SHP77 treated with DMSO at 0.1 percent for 48 hours (cell line): ENCODE results near the gene KXD1.
"Not testable (repeated sequence)": the region's sequence is repeated elsewhere in the genome, so short reads cannot be mapped to it uniquely, and the experiment has no call there.

Source experiments
- DNase-seq: peaks from one replicate; lab custom pipeline; 2025; lab: John Stamatoyannopoulos, UW

Gene KXD1

DNA sequence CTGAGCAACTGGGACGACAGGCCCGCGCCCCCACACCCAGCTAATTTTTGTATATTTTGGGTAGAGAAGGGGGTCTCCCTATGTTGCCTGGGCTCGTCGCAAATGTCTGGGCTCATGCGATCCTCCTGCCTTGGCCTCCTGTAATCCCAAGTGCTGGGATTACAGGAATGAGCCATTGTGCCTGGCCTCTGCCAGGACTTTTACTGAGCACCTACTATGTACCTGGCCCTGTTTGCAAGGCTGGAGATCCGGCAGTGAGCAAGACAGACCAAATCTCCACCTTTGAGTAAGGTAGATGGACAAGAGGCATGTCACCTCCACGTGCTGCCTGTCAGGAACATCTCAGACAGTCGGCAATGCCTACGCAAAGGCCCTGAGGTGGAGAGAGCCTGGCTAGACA is 21.2 kb upstream of the KXD1 start:
- DNase-seq = no peak

DNA sequence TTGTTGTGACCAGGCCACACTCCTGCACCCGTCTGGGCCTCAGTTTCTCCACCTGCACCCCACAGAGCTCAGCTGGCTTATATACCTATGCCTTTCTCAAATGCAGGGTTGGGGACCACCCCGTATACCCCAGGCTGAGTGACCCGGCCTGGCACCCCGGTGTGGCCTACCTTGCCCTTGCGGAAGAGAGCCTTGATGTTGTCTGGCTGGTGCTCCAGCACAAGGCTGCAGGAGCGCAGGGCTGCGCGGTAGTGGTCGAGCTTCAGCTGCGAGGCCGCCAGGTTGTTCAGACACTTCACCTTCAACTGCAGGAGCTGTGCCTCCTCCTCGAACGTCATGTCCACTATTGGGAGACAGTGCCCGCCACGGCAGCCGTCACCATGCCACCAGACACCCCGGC is 20.2 kb upstream of the KXD1 start:
- no peak for DNase-seq

DNA sequence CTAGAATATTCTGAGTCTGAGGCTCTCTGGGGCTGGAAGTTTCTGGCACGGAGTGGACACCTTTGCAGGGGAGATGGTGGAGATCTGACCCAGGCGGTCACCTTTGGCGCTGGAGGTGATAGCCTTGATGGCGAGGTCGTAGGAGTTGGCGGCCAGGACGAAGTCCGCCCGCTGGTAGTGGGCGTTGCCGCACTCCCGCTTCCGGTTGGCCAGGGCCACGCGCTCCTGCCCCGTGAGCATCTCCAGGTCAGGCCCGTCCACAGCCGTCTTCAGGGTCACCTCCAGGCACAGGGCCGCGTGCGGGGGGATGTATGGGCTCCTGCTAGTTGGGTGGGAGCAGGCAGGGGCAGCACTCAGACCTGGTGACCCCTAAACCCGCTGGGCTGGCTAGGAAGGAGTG is 19.6 kb upstream of the KXD1 start:
- no peak for DNase-seq

DNA sequence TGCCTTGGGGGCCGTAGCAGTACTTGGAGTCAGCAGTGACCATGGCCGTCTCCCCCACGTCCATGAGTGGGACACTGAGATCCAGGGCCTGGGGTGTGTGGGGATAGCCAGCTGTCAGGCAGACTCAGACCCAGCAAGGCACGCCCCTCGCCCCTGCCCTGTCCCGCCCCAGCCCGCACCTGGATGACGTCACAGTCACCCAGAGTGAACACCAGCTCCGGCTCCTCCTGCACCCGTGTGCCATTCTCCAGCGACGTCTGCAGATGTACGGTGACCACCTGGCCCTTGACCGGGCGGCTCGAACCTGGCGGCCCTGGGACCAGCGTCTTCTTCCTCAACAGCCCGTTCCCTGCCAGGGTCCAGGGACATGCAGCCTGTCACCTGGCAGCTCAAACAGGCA is 18.3 kb upstream of the KXD1 start:
- DNase-seq = no peak

DNA sequence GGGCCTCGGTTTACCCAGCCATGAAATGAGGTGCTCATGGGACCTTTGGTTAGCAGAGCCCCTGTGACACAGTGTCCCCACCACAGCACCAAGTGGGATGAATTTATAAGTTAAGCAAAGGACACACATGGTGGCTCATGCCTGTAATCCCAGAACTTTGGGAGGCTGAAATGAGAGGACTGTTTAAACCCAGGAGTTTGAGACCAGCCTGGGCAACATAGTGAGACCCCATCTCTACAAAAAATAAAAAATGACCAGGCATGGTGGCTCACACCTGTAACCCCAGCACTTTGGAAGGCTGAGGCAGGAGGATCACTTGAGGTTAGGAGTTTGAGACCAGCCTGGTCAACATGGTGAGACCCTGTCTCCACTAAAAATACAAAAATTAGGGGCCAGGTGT is 17.5 kb upstream of the KXD1 start:
- DNase-seq = not testable (repeated sequence)

DNA sequence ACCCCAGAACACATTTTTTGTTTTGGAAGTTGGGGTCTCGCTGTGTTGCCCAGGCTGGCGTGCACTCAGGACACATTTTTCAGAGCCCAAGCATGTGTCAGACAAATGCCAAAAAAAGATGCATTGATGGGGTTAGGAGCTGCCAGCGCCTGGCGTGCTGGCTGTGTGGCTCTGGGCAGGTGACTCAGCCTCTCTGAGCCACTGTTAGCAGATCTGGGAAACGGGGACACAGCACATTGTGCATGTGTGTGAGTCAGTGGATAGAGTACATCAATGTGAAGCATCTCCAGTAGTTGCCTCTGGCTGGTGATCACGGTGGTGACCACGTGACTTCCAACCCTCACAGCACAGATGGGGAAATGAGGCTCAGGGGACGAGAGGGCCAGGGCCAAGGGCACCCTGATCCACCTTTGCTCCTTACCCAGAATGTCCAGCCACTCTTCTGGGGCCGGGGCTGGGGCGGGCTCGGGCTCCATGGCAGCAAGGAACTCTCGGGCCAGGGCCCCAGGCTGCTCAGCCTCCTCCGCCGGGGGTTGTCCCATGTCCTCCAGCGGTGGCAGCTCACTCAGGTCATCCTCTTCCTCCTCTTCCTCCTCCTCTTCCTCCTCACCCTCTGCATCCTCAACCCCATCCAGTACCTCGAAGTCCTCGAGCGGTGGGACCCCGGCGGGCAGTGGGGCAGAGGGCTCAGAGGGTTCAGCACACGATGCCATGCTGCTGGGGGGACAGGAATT is 16.2 kb upstream of the KXD1 start:
- no peak for DNase-seq

DNA sequence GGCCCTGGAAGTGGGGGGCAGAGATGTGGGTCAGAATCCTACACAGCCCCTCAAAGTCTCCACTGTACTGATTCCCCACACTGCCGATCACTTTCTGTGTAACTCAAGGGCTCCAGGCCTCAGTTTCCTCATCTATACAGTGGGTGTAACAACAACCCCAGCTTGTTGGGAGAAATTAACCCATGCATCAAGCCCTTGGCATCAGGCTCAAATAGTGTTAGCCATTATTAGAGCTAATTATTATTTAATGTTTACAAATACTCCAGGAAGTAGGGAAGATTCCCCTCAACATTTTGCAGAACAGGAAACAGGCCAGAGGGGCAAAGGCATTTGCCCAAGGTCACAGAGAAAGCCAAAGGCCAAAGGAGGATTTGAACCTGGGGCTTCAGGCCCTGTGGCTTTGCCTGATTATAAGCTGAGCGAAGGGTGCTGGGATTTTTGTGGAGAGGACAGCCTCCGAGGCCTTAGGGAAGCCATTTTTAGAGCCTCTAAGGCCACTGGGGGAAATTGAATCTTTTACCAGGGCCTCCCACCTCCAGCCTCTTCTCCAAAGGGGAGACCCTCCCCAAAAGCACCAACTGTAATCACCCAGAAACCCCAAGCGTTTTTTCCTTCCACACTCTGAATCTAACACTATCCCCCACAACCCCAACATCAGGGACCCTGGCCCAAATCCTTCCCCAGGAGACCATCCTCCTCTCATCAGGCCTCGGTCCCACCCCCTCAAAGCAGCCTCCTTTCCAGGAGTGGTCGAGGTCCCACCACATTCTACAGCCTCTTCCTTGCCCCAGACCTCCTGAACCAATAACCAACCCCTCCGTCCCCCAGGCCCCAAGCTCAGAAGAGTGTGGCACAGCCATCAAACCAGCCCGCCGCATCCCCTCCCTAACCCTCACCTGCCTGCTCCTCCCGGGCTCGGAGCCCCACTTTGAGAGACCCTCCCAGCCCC is 15.4 kb upstream of the KXD1 start:
- DNase-seq = no peak

DNA sequence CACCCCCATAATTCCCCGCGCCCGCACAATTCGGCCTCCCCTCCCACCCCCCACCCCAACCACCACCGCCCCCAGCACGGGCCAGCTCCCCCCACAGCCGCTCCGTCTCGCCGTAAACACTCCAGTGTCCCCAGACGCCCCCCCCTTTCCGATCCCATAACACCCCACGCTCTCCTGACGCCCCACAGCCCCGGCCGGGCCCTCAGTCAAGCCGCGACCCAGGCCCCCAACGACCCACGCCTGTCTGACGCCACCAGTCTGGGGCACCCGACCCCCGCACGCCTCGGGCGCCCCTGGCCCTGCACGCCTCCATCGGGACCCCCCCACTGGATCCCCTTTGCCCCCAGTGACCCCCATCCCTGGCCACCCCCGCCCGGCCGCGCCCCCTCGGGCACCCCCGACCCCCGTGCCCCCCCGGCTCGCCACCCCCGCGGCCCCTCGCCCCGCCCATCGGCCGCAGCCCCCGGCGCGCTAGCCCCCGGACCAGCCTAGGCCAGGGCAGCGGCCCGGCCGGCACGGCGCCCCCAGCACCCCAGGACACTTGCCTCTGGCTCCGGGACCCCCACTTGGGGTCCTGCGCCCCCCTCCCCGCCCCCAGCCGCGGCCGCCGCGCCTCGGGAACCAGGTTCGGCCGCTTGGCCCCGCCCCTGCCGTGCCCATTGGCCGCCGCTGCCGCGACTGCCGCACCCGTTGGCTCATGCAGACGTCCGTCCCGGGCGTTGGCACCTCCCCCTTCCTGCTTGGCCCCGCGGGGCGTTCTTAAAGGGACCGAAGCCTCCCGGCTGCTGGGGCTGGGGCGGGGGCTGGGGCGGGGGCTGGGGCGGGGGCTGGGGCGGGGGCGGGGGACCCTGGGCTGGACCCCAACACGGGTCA is 14.5 kb upstream of the KXD1 start, which contains the start of gene FKBP8:
Gene FKBP8 (minus strand): TSS at position 633 of the 873 bp plus-strand sequence. CDS start 1,603 bp downstream, outside the sequence.
- peak; percentile 70 for DNase-seq

DNA sequence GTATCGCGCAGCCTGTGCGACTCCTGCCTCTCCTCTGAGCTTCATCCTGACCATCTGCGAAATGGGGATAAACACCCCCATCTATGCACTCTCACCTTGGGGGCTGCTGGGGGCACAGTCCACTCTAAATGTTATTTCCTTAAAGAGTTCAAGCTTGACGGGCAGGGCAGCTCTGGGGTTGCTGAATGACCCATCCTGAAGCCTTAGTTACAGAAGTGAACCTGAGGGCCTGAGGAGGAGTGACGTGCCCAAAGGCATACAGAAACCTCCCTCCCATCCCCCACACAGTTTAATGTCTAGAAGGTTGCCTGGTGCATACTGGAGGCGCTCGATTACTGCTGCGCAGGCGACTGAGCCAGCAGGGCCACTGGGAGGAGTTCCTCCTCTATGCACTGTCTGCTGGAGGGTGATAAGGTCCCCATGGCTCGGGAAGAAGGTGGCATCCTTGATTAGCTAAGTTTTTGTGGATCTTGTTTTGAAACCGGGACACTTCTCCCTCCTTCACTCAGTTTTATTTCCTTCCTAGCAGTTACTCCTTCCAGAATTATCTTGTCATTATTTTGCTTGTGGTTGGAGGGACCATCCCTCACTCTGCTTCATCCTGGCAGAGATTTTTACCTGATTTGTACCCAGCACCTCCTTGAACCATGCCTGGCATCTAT is 13.7 kb upstream of the KXD1 start:
- DNase-seq = peak; percentile 65

DNA sequence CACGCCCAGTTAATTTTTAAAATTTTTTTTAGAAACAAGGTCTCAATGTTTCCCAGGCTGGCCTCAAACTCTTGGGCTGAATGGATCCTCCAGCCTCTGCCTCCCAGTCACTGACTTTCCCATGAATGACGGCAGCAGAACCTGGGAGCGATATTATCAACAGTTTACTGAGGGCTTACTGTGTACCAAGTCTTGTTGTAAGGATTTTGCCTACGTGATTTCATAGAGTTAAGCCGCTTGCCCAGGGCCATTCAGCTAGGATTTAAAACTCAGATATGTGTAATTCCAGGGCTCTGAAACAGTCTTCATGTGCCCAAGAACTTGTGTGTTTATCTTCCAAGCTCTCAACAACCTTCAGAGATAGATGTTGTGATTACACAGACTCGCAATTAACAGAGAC is 6.0 kb upstream of the KXD1 start:
- no peak for DNase-seq

DNA sequence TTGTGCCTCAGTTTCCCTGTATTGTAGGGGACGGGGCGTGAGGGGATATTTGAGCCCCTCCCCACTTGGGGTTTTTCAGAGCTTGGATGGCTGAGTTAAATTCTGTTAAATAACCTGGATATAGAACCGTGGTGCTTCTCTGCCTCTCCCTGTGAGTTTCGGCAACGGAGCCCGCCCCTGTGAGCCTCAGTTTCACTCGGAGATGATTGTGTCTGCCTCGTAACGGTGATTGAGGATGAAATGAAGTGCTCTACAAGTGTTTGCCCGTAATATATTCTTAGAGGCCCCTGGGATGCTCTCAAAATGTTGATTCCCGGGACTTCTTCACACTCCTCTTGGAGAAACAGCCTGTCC is 509 bp downstream of the KXD1 start:
- no peak for DNase-seq

DNA sequence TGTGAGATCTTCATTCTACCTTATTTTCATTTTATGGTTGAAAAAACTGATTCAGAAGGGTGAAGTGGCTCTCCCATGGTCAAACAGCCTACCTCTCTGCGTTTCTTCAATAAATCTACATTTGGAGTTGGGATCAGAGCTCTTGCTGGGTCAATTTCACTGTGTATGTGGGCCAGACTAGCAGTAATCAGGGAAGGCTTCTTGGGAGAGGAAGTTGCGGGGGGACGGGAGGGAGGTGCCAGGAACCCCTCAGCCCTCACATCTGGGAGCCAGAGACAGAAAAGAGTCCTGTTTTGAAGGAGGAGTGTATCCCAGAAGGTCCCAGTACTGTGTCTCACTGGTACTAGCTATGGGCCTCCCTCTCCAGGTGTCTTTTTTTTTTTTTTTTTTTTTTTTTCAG is 934 bp downstream of the KXD1 start:
- DNase-seq = no peak

DNA sequence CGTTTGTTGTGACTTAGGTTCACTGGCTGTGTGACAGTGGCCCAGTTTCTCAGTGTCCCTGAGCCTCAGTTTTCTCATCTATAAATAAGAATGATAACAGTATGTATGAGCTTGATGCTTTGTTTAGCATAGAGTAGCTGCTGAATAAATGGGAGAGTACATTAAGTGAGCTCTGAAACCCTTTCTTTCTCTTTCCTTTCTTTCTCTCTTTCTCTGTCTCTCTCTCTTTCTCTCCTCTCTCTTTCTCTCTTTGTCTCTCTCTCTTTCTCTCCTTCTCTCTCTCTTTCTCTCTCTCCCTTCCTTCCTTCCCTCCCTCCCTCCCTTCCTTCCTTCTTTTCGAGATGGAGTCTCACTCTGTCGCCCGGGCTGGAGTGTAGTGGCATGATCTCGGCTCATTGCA is 2.0 kb downstream of the KXD1 start:
- no peak for DNase-seq

DNA sequence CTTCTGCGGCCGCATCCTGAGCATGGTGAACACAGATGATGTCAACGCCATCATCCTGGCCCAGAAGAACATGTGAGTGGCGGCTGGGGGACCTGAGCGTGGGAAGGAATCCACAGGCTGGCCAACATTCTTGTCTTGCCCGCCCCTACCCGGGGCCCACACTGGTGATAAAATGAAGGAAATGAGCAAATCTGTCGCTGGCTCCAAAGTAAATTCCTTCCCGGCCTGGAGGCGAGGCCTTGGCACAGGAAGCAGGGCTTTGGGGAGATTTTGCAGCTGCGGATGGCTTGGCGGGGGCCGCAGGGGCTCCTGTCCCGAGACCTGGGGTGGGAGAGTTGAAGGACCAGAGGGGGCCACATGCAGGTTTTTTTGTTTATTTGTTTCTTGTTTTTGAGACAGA is 4.4 kb downstream of the KXD1 start:
- DNase-seq = no peak

DNA sequence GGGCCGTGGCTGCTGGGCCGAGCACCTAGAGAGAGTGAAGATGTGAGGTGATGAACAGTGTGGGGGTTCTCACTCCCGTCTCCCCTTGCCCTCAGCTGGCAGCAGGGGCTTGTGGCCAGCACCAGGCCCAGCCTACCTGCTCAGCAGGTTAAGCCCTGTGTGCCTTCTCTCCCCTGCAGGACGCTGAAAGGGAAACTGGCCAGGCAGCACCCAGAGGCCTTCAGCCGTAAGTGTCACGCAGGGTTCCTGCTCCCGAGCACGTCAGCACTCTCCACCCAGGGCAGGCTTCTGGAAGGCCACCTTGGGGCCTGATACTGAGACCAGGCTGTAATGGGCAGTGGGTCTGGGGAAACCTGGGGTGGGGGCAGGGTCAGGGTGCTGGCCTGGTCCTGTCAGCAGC is 9.3 kb downstream of the KXD1 start:
- DNase-seq = no peak

DNA sequence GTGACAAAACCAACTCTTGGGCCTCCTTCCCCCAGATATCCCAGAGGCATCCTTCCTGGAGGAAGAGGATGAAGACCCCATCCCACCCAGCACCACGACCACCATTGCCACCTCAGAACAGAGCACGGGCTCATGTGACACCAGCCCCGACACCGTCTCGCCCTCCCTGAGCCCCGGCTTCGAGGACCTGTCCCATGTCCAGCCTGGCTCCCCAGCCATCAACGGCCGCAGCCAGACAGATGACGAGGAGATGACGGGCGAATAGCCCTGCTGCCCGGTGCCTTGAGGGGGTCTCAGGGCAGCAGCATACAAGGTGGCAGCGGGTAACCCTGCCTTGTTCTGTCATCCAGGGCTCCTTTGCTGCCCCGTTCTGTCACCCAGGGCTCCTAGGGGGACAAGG is 10.7 kb downstream of the KXD1 start:
- no peak for DNase-seq

DNA sequence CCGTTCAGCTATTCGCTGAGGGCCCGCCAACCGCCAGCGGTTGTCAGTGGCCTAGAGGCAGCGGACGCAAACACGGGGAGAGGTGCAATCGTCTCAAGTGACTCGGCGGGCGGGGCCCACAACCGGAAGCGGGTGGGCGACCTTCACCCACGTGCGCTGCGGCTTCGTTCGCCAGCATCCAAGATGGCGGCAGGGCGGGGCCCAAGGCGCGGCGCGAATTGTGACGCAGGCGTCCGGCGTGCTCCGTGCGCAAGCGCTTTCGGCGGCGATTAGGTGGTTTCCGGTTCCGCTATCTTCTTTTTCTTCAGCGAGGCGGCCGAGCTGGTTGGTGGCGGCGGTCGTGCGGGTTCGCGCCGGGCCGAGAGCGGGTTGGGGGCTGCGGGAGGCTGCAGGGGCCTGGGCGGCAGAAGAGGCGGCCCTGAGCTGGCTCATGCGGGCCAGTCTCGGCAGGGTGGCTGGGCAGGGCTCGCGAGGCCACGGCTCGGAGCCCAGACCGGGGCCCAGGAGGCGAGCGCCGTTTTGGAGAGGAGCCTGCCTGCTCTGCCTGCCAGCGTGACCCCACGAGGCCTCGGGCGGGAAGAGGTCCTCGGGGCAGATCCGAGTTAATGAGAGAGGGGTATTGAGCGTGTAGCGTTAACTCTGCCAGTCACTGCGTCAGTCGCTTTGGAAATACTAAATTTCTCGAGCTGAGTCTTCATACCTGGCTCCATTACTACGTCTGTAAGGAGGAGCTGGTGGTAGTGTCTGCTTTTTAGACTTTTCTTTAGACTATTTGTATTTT is 14.1 kb downstream of the KXD1 start, which contains the start of gene UBA52:
Gene UBA52 (plus strand): TSS at position 294 of the 781 bp plus-strand sequence. CDS start 1,444 bp downstream, outside the sequence.
- peak; percentile 99 for DNase-seq

DNA sequence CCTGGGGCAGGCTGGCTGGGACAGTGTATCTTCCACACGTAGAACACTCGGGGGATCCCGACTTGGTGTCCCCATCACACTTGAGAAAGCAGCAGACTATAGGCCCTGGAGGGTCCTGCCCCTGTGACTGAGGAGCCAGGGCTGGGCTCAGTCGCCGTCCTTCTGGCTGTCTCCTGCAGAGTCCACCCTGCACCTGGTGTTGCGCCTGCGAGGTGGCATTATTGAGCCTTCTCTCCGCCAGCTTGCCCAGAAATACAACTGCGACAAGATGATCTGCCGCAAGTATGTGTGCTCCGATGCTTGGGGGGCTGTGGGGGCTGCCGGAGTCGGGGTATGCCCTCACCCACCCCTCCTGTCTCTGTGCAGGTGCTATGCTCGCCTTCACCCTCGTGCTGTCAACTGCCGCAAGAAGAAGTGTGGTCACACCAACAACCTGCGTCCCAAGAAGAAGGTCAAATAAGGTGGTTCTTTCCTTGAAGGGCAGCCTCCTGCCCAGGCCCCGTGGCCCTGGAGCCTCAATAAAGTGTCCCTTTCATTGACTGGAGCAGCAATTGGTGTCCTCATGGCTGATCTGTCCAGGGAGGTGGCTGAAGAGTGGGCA is 17.1 kb downstream of the KXD1 start:
- DNase-seq = no peak

DNA sequence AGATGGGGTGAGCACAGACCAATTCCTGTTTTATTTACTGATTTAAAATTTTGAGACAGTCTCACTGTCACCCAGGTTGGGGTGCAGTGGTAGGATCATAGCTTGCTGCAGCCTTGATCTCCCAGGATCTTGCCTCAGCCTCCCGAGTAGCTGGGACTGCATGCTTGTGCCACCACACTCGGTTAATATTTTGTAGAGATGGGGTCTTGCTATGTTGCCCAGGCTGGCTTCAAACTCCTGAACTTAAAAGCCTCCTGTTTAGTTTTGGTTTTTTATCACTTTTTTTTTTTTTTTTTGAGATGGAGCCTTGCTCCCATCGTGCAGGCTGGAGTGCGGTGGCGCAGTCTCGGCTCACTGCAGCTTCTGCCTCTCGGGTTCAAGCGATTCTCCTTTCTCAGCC is 18.7 kb downstream of the KXD1 start:
- no peak for DNase-seq

DNA sequence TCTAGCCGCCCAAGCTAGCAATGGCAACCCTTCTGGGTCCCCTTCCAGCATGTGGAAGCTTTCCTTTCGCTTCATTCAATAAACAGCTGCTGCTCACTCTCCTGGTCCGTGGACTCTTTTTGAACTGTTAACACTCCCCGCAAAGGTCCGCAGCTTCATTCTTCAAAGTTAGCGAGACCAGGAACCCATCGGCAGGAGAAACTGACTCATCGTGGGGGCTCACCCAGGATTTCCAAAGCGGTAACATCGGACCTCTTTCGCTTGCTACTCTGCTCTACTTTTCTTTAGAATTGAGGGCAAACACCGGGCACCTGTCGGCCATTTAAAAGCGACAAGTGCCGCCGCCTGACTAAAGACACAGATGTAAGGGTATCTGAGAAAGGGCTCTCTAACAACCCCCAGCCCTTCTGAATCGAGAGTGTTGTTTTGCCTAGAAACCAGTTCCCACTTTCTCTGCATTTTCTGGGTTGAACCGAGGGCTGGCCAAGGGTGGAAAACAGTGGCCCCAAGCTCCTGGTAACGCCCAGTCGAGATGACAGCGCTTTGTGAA is 19.8 kb downstream of the KXD1 start:
- DNase-seq = no peak
